NCI-H748 treated with DMSO at 0.1 percent for 48 hours (cell line): ENCODE results near the gene YARS1.

Source experiments
- DNase-seq: peaks from one replicate; lab custom pipeline; 2025; lab: John Stamatoyannopoulos, UW

YARS1 gene

DNA sequence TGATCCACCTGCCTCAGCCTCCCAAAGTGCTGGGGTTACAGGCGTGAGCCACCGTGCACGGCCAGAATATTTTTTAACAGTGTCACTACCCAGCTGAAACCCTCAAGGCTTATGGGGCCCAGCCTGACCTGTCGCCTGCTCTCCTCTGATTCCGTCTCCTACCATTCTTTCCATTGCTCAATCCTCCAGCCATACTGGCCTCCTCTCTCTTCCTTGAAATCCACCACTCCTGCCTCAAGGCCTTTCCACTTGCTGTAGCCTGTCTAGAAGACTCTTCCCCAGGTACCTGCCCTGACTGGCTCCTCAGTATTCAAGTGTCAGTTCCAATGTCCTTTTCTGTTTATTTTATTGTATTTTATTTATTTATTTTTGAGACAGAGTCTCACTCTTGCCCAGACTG, 53.9 kb downstream of the YARS1 start:
- no peak for DNase-seq

DNA sequence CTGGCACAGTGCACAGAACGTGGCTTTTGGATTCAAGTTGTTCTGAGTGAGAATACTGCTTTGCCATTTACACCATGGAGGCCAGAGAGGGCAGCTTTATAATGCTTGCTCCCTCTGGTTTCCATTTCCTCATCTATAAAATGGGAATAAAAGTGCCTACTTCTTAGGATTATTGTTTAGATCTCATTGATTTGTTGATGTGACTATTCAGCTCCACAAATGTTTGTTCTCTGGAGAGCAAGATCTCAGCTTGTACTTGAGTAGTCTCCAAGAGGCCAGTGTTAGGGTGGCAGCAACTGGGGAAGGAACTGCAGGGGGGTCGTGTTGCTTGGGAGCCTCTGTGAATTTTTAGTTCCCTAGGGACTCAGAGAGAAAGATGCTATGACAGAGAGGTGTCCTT, 55.2 kb downstream of the YARS1 start:
- no peak for DNase-seq

DNA sequence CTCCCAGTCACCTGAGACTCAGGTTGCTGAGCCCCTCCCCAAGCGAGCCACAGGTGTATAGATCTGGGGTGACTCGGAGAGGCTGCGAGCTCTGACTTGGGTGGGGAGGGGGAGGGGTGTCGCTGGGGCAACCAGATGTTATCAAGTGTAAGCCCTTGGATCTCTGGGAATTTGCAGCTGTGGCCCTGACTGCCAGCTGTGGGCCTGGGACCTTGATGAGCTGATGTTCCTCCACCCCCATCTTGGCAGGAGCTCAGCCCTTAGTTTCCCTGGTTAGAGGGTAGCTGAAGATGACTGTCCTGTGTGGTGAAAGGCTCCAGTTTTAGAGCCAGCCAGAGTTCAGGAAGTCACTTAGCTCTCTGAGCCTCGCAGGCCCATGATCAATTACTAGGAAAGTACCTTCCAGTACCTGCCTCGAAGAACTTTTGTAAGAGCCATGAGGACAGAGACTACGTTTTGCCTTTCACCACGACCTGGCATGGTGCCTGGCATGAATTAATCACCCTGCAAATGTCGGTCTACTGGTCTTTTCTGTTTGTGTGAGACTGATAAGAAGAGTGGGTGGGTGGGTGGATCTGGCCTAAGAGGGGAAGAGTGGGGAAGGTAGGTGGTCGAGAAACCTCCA, 55.8 kb downstream of the YARS1 start:
- DNase-seq, result no peak

DNA sequence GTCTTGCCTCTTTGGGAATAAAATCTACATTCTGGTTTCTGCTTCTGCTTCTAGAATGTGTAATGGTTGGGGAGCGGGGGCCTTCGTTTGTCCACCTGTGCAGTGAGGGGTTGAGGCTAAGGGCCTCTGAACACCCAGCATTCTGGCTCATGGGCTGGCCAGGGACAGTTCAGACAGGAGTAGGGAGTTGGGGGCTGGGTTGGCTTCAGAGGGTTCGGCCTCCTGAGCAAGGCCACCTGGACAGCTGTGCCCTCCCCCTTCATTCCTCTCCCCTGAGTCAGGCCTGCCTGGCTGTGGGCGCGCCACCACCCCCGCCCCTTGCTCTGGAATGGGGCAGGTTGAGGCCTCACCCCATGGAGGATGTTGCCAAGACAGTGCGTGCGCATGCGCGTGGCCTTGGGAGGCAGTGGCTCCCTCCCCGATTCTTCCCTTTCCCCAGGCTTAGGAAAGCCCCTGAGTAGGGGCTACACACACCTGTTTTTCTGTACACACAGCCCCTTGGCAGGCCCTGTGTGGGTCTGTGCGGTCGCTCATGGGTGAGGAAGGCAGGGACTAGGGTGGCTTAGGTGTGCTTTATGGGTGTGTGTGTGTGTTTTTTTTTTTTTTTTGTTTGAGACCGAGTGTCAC, 57.0 kb downstream of the YARS1 start:
- no peak for DNase-seq

DNA sequence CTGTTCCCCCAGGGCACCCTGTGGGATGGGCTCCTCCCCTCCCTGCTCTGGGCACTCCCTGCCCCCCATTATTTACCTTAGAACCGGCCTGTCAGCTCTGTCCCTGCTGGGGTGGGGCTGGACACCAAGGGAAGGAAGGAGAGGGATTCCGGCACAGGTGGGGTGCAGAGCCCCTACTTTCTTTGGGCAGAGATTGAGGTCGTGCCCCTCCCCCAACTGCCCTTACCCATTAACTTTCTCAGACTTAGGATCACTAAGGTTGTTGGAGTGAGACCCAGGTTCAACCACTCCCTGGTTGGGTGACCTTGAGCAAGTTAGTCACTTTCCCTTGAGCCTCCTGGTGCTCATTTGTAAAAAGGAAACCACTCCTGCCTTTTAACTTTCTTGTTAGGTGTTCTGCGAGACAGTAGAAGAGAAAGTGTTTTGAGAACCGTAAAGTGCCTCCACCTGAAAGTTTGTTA, 57.6 kb downstream of the YARS1 start:
- no peak for DNase-seq

DNA sequence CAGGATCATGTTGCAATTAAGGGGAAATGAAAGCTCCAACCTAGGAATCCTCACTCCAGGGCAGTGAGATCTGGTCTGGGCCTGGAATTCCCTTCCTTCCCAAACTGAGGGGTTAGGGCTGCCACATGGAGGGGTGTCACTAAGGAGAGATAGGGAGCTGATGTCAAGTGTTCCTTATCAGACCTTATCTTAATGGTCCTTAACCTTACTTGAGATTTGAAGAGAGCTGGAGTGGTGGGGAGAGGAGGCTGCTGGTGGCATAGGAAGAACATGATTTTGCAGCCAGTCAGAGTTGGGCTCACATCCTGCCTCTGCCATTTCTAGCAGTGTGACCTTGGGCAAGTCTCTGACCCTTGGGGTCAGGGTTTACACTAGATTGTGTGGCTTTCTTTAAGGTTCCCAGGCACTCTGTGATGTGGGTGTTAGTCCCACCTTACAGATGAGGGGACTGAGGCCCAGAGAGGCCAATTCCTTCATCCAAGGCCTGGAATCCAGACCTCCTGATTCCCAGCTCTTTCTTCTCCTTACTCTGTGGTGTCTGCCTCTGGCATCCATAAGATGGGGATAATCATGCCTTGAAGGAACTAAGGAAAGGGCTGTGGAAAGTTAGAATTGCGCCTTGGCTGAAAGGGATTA, 58.2 kb downstream of the YARS1 start:
- no peak for DNase-seq

DNA sequence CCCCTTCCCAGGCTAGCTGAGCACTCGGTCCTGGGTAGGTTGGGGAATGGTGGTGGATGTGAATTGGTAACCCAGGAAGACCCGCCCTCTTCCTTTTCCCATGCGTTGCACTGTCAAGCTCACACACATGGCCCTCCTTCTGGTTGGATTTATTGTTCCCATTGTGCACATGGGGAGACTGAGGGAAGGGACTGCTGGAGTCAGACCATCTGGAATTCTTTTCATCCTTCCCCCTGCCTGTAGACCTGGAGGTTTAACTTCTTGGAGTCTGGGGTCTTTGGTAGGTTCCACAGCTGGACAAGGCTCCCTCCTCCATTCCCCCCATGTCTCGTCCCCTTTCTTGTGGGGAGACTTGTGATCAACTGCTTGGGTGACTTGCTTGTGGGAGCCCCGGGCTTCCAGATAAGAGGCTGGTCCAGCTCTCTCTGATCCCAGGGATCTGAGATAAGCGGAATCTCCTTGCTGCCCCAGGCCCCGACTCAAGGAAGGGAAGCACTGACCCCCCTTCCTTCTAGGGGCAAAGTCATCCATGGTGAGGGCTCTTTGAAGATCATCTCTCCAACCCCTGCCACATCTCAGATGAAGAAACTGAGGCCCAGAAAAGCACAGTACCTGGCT, 58.9 kb downstream of the YARS1 start:
- DNase-seq, result no peak

DNA sequence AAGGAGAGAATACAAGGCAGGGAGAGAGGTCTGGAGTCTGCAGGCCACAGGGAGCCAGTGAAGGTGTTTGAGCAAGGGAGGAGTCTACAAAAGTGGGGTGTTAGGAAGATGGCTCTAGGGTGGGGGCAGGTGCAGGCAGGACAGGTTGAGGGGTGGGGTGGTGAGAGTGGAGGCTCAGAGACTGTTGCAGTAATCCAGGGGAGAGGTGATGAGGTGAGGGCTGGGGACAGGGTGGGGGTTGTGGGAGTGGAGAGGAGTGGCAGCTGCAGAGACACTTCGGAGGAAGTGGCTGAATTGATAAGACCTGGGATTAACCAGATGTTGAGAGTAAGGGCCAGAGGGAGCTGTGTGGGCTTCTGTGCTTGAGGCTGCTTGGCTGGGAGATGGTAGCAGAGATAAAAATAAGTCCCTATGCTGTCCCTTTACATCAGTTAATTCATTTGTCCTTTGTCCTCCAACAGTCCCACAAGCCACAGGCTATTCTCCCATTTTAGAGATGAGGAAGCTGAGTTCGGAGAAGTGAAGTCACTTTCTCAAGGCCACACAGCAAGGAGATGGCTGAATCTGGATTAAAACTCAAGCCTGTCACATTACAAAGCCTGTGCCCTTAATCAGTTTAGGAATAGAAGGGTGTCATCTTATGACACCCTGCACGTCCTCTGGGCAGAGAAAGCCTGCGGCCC, 59.8 kb downstream of the YARS1 start:
- DNase-seq, result no peak

DNA sequence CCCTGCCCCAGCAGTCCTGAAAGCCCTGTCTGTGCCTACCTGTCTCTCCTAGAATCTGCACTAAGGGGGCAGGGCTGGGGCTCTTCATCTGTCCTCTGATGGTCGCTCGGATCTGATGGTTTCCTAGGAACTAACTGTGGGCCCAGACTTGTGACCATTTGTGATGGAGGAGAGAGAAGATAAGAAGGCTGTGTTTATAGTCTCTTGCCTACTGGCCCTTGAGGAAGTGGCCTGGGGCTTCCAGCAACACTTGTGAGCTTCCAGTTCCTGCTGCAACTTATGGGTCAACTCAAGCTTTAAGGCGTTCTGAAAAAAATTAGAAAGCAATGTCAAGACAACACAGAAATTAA, 61.4 kb downstream of the YARS1 start:
- DNase-seq, result no peak

DNA sequence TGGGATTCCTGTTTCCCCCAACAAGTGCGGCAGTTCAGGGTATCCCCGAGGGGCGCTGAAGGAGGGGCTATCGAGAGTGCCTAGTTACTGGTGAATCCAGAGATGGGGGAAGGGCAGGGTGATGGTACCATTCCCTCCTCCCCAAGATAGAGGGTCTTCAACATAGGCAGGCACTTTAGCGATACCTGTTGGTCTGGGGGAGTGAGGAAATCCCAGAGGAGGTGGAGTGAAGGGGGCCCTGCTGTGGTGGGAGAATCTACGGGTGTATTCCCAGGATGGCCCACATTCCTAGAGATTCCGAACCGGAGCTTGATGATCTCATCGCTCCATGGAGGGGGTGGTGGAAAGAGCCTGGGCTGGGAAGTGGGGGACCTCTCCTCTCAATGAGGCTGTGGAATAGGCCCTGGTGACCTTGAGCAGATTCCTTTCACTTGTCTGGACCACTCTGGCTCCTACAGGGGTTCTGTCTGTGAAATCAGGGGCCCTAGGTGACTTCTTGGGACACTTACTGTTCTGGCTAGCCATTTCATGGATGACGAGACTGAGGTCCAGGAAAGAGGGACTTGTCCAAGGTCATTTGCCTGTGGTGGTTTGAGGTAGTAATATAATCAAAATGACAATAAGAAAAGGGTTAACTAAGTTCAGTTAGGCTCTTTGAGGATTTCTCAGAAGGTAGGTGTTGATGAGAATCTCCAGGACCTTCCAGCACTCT, 61.9 kb downstream of the YARS1 start:
- DNase-seq, result no peak

DNA sequence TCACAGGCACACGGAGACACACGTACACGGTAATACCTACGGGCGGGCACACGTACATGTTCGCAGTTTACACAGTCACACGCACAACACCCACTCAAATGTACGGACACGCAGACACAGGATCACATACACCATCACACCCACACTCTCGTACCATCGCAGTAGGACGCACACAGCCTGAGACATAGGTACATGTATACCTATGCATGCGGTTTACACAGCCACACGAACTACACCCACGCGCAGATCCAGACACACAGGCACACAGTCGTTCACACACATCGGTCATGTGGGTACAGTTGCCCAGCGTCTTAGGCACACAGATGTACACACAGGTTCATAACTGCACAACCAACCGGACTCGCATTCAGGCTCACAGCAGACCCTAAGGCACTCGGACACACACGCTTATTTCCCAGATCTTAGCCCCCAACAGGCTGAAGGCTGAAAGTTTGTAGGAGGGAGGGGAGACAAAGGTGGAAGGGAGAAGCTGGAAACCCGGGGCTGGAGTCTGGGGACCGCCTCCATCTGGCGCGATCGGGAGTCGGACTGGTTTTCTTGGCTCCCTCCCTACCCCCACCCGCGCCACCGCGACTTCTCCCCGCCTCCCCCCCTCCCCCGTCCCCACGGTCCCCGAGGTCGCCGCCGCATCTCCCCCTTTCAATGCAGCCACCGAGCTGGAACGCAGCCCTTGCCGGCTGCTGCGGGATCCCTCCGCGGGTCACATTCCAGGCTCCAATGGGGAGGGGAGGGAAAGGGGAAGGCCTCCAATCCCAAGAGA, 62.7 kb downstream of the YARS1 start:
- DNase-seq, result peak; percentile 30

DNA sequence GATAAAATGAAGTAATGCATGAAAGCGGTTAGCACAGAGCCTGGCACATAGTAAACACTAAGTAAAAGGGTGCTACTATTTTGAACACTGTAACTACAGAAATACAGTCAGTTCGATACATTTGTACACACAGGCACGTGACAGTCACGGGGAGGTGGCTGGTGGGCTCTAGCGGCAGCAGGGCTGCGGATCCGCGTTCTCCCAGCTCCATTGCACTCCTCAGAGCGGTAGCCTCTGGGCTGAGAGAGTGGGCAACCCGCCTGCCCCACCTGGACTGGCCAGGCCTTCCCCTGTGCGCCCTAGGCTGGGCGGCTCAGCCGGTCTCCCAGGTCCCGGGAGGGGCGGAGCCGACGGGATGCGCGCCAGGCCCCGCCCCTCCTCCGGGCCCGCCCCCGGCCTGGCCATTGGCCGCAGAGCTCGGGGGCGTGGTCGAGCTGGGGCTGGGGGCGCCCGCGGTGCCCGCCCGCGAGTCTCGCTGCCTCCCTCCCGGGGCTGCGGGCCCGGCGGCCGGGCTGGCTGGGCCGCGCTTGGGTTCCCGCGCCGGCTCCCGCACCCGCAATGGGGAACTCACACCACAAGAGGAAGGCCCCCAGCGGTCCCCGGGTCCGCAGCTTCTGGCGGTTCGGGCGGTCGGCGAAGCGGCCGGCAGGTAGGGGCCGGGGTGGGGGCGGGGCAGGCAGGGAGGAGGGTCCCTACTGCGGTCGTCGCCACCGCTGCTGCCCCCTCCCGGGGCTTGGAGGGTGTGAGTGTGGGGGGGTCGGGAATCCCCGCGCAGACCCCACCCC, 63.4 kb downstream of the YARS1 start:
- DNase-seq, result peak; percentile 31

DNA sequence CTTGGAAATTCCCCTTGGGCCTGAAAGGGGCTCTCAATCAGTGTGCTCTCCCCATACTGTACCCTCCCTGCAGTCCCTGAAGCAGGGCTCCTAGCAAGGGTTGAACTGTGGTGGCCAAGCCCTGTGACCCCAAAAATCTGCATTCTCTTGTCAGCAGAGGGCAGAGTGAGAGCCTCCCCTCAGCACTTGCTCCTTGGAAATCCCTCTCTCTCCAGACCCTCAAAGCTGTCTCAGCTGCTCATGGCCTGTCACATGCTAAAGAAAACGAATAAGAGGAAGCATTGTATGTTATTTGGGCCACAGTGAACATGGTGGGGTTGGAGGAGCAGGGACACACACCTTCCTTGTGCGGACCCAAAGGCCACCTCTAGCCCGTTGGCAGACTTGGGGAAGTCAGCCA, 67.4 kb downstream of the YARS1 start:
- DNase-seq, result no peak

DNA sequence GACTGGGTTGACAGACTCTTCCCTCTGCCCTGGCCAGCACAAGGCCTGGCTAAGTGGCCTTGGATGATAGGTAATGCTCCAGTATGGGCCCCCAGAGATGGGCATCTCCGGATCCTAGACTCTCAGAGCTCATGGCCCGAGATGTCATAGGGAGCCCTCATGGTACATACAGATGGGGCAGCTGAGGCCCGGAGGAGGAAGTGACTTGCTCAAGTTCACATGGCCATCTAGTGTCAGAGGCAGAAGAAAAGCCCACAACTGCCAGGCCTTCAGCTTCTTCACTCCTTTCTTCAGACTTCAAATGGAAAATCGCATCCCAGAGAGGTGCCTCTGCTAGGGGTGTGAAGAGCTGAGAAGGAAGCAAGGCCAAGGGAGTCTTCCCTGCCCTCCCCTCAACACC, 67.8 kb downstream of the YARS1 start:
- DNase-seq, result no peak

DNA sequence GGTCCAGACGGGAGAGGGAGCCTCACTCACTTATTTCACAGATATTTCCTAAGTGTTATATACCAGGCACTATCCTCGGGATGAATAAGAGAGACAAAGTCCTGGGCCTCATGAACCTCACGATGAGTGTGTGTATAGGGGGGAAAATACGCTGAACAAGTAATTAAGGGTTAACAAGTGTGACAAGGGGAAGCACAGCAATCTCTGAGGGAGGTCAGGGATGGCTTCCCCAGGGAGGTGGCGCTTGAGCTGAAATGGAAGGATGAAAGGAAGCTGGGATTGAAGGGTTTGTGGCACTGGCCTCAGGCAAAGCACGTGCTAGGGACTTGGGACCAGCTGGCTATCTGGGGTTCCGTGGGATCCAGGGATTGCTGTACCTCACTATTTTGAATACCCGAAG, 68.2 kb downstream of the YARS1 start:
- no peak for DNase-seq

DNA sequence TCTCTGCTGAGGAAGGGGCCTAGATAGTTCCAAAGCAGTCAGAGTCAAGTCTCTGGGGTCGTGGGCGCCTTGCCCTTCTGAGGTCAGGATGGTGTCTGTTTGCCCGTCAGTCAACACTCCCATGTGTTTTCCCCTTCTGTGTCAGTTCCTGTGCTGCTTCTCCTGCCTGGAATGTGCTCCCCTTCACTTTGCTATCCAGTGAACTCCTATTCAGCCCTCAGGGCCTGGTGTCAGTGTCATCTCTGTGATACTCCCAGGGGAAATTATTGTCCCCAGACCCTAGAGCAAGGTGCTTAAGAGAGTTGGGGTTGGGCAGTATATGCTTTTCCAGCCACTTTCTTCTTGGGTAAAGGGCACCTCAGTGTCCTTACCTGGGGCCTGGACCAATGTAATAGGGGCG, 68.8 kb downstream of the YARS1 start:
- no peak for DNase-seq

DNA sequence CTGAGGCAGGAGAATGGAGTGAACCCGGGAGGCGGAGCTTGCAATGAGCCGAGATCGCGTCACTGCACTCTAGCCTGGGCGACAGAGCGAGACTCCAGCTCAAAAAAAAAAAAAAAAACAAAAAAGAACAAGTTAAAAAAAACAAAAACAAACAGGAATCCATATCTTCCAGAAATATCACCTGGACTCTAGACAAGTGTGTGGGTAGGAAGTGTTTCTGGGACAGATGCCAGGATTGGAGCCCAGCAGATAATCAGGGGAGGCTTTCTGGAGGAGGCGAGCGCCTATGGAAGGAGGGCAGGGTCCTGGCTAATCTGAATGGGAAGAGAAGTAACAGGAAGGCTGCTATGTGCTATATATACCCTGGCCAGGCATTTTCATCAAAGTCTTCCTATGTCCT, 71.0 kb downstream of the YARS1 start:
- no peak for DNase-seq

DNA sequence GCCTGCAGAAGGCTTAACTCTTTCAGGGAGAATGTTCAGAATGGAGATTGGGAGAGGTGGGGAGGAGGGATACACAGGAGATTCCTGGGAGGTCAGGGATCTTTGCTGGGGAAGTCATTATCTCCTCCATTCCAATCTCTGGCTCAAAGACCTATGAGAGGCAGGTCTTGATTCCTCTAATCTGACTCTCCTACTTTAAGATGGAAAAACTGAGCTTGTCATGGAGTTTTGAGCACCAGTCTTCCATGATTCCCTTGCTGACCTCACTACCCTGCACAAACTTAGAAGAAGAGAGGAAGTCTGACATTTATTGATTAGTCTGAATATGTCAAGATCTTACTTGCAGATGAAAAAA, 73.1 kb downstream of the YARS1 start:
- no peak for DNase-seq

DNA sequence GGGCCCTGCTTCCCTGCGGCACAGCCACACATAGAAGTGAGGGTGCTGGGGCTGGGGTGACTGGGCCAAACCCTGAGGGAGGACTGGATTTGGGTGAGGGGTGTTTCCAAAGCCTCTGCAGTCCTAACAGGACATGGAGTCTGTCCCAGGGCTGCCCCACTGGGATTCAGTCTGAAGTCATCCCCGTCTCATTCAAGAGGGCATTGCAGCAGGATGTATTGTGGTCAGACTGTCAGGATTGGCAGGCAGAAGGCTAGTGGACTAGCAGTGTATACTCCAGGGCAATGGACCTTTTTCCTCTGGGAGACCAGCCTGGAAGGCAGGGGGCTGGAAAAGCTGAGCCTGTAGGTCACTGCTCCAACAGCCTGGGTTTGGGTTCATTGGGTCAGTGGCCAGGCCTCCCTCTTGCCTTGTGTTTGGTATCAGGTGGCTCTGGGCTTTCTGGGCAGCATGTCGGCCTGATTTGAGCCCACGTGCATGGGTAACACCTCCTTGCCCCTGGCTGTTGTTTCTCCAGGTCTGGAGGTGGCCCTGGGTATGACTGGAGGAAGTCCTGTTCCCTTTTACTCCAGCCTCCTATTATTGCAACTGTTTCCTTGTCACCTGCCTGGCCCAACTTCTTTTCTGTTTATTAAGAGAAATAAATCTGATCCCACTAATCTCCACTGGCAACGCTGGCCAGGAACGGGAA, 73.6 kb downstream of the YARS1 start:
- no peak for DNase-seq

DNA sequence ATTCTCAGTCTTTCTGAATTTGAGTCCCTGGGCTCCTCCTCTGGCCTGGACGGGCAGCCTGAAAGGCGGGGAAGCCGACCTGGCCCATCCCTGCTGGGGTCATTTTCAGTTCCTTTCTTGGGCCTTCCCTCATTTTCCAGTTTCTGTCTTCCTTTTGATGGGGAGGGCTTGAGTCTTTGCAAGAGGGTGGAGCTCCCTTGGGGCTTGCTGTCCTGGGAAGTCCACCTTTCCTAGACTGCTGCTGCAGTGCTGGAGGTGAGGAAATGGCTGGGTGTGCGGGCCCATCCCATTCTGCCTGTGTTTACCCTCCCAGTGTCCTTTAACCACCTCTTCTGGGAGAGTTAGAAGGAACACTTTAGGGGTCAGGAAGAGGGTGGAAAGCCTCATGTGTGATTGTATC, 74.2 kb downstream of the YARS1 start:
- no peak for DNase-seq
